Muscle of arm (tissue), 12 donors: Measurements from ENCODE around the gene KRTAP1-1. TPM values are rescaled to one million over a fixed set of nuclear protein-coding genes. Genes with fewer than 3 reads are reported as not detected.
"Not testable (repeated sequence)": the region's sequence is repeated elsewhere in the genome, so short reads cannot be mapped to it uniquely, and the experiment has no call there.

ENCODE experiments used
- DNase-seq: peaks from one replicate; pipeline ENCODE4 v3.0.0-alpha.2; 2013
- polyA plus RNA-seq, 12 donors: library from polyadenylated mRNA; unstranded; fragments of 120-200 nt; gene quantifications; one replicate each; pipeline ENCODE4 v1.2.1, GENCODE V29; 2013; ENCODE audit not compliant: insufficient read length in 12 of 12

Gene KRTAP1-1
- polyA plus RNA-seq, 12 donors: not detected

DNA sequence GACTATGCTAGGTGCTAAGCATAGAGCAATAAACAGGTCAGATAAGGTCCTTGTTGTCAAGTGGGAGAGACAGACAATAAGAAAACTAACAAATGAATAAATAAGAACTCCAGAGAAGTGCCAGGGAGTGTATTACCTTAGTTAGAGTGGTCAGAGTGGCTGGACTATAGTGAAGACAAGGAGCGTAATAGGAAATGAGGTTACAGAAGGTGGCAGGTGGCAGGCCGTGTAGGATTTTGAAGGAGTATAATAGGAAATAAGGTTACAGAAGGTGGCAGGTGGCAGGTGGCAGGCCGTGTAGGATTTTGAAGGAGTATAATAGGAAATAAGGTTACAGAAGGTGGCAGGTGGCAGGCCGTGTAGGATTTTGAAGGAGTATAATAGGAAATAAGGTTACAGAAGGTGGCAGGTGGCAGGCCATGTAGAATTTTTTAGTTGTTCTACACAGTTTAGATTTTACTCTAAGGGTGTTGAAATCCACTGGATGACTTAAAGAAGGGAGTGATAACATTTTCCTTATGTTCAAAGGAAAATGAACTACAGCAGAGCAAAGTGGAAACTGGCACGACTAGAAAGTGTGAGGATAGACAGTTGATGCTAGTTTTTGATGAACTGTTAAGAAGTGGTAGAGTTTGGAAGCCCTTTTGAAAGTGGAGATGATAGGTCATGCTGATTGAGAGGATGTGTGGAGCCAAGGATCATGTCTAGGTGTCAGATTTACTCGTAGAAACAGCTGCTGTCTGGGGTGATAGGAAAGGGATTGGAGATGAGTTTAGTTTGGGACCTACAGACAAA, 28.7 kb downstream of the KRTAP1-1 start:
- DNase-seq: no peak

DNA sequence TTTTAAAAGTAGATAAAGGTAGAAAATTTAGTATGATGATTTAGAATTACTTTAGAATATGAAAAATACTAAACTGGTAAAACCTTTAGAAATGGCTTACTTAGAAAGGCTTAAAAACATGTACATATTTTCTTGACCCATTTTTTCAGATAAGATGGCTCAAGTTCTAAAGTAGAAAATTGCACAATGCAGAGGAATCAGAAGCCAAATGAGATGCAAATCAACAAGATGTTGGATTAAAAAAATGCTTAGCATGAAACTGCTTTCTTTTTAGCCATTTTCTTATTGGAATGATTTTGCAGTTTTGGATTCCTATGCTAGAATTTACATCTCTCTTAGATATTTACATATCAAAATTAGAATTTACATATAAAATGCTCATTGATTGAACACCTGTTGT, 30.8 kb downstream of the KRTAP1-1 start:
- no peak for DNase-seq

DNA sequence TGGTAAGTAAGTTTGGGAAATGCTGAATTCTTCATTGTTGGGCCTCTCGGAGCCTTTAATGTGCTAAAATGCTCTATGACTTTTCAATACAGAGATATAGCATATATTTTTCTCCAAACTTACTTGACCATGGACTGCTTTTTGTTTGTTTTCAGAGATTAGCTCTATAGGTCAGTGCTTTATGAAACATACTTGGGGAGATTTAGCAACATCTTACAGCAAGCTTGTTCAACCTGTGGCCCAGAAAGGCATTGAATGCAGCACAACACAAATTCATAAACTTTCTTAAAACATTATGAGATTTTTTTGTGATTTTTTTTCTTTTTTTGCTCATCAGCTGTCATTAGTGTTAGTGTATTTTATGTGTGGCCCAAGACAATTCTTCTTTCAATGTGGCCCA, 31.3 kb downstream of the KRTAP1-1 start:
- no peak for DNase-seq

DNA sequence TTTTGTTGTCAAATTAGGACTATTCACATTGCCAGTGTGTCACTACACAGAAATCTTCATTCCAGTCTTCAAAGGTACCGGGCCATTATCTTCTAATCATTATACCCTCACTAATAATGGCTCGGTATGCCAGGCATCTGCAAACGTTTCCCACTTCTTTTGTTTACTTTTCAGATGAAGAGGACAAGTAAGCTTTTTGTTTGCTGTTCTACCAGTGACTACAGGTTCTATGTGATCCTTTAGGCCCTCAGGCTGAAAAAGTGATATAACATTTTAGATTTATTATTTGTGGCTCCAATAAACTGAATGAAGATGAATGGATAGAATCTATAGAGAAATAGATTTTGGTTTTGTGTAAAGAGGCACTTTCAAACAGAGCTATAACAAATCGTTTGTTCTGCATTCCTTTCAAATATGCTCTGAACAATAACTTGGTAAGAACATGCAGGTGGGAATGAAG, 31.9 kb downstream of the KRTAP1-1 start:
- DNase-seq: no peak

DNA sequence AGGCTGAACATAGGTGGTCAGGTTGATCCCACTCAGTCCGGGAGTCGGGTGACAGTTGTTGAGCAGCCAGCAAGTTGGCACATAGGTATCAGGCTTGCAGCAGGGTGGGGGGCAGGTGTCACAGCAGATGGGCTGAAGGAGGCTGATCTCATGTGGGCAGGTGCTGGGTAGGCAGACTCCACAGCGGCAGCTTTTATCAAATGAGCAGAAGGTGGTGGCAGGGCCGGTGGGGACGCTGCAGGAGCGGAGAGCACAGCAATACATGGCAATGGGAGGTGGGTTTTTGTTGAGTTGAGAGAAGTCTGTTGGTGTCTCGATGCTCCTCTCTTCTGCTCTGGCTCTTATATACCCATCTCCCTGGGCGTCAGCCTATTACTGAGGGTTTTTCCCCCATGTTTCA, 32.4 kb downstream of the KRTAP1-1 start, which contains the start of gene KRTAP3-1:
TSS of gene KRTAP3-1 (minus strand) at position 318 of the 400 bp plus-strand sequence. CDS start at position 264, 54 bp downstream.
- no peak for DNase-seq

DNA sequence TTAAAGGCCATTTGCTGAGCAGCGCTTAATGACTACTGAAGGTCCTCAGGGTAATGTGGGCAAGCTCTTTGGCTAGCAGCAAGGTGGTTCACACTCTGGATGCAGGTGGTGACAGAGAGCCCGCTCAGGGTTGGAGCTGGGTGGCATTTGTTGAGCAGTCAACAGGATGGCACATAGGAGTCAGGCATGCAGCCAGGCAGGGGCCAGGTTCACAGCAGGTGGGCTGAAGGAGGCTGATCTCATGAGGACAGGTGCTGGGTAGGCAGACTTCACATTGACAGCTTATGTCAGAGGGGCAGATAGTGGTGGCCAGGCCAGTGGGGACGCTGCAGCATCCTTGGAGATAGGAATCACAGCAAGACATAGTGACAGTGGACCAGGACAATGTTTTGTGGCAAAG, 36.9 kb downstream of the KRTAP1-1 start:
- no peak for DNase-seq

DNA sequence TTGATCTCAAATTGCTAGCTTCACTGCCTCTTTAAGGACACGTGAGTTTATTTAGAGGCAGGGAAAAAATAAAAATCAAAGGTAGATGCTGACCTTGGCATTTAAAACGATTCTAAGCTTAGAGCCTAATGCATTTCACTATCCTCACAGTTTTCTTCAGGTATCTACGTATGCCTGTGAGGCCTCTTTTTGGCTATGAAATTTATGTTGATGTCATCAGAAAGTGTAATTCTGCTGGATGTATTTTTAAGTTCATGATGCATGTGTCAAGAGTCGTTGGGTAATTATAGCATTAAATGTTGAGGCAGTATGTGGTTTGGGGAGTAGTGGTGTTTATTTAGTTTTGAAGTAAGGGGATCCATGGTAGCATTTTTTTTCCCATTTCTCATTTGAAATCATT, 37.3 kb downstream of the KRTAP1-1 start:
- no peak for DNase-seq

DNA sequence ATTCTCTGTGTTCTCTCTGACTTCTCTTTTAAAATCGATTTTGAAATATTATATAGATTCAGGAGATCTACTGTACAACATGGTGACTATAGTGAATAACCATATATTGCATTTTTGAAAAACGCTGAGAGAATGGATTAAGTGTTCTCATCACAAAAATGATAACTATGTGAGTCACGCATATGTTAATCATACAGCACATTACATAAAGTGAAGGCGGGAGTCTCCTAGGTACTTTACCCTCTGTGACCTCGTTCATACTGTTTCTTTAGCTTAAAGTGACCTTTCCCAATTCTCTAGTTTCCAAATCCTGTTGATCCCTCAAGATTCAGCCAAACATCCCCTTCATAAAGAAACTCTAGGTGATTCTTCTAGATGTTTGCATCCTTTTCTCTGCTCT, 38.4 kb downstream of the KRTAP1-1 start:
- DNase-seq: no peak

DNA sequence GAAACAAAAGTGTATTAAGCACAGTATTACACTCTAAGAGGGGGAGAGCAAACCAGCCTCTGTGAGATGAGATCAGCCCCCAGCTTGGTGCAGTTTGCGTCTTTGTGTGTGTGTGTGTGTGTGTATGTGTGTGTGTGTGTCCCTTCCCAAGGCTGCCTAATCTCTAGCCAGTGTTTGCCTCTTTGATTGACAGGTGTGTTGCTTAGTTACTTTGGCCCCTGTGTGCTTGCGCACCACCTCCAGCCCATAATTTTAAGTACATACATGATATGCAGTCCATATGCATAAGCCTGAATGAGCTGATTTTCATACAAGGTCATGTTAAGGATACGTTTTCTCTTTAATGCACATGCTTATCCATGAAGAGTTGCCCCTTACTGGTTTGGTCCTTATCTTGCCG, 39.5 kb downstream of the KRTAP1-1 start:
- DNase-seq: no peak

DNA sequence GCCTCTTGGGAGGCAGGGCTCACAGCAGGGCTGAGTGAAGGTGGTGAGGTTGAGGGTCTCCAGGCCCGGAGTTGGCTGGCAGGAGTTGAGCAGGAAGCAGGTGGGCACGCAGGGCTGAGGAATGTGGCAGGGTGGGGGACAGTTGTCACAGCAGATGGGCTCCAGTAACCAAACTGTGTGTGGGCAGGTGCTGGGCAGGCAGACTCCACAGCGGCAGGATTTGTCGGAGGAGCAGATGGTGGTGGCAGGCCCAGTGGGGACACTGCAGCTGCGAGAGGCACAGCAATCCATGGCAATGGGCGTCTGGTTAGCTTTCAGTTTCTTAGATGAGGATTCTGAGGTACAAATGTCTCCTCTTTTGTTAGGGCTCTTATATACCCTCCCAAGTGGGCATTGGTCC, 41.7 kb downstream of the KRTAP1-1 start, which contains the start of gene KRTAP3-2:
TSS of gene KRTAP3-2 (minus strand) at position 344 of the 400 bp plus-strand sequence. CDS start at position 291, 53 bp downstream.
- not testable (repeated sequence) for DNase-seq

DNA sequence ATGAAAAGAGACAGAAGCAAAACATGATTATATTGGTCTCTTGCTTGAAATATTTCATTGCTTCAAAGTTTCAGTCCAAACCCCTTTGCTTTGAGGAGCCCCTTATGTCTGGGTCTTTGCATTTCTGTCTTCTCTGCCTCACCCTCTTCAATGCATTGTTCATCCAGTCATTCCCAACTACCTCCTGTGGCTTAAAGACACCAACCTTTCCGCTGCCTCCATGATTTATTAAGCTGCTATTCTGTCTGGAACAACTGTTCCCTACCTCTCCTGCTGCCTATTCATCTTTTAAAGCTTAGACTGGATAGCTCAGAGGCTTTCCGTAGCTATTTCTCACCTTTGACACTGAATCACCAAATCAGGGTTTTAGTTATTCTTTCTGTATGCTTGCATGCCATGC, 43.9 kb downstream of the KRTAP1-1 start:
- no peak for DNase-seq

DNA sequence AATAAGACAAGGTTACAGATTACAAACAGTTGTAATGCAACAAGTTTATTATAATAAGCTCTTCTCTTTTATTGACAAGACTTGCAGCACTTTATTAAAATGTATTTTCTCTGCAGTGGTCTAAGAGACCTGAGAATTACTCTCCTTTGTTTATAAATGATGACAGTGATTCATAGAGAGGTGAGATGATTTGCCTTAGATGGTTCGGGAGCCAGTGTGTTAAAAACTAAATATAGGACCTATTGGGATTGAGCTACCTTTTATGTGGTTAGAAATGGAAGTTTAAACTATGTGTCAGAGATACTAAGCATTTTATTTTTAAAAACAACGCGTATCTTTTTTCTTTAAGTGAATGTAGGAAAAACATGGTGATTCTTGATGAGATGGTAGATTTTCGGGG, 44.4 kb downstream of the KRTAP1-1 start:
- no peak for DNase-seq

DNA sequence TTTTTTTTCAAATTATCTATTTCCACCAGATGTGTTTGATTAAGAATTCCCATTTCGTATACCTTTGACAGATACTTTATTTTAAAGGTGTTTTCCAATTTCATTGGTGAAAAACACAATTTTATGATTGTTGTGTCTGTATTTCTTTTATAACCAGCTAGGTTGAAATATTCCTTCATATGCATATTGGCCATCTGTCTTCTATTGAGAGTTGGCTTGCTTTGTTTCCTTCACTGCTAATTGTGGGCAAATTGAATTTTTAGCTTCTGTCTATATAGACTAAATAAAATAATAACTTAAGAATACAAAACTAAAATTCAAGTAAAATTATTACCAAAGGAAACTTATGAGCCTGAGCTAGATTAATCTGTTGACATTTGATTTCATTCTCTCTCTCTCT, 46.1 kb downstream of the KRTAP1-1 start:
- DNase-seq: no peak

DNA sequence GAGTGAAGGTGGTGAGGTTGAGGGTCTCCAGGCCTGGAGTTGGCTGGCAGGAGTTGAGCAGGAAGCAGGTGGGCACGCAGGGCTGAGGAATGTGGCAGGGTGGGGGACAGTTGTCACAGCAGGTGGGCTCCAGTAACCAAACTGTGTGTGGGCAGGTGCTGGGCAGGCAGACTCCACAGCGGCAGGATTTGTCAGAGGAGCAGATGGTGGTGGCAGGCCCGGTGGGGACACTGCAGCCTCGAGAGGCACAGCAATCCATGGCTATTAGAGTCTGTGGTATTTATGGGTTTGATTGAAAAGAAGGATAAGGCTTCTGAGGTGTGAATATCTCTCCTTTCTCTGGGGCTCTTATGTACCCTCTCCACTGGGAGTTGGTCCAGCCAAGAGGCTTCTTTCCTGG, 47.4 kb downstream of the KRTAP1-1 start, which contains the start of gene KRTAP3-3:
TSS of gene KRTAP3-3 (minus strand) at position 326 of the 400 bp plus-strand sequence. CDS start at position 259, 67 bp downstream.
- no peak for DNase-seq

DNA sequence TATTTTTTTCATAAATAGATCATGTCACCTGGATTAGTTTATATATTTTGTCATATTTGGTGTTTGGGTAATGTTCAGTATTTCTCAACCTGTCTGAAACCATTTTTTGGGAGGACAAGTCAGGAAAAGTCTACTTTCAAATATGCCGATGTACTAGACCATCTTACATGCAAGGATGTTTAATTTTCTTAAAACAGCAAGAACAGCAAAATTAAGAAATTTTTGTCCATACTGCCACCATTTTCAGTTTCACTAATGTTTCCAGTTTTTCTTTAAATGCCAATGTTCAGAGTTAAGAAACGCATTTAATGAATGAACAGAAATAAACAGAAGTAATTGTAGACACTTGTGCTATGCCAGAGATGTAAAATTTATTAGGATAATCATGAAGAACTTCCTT, 48.2 kb downstream of the KRTAP1-1 start:
- DNase-seq: no peak

DNA sequence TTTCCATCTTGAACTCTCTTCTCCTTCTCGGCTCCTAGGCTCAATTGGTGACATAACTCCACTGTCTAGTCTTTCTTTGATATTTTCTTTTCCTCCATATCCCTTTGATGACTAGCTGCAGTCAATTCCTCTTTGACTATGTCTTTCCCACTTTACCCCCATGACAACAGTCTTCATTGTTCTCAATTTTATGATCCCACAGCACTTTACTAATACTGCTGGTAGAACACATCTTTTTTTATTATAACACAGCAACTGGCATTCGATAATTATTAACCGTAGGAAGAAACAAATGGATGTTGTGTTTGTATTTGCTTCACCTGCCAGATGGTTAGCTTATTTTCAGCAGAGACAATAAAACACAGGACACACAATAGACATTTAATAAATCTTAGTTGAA, 48.6 kb downstream of the KRTAP1-1 start:
- no peak for DNase-seq

Other genes starting within 250 kb of the KRTAP1-1 start
- not detected for gene KRT28, start 241.5 kb downstream of the KRTAP1-1 start, polyA plus RNA-seq
- gene KRT10, start 218.8 kb downstream of the KRTAP1-1 start, polyA plus RNA-seq: 1,000 to 10,000 TPM in 1 of 12 donors, 100 to 1,000 TPM in 2, 10 to 100 TPM in 8, not detected in 1; 26.9 to 1,201 (median 45.0) TPM
- 1 to 10 TPM in 1 of 12 donors, under 1 TPM in 6, not detected in 5; 0.07 to 2.8 (median 0.31) TPM for gene KRT12, start 174.2 kb downstream of the KRTAP1-1 start, polyA plus RNA-seq
- 1 to 10 TPM in 1 of 12 donors, under 1 TPM in 4, not detected in 7; 0.07 to 1.9 (median 0.22) TPM for gene KRT20, start 156.2 kb downstream of the KRTAP1-1 start, polyA plus RNA-seq
- 10 to 100 TPM in 3 of 12 donors, under 1 TPM in 6, not detected in 3; 0.12 to 25.1 (median 0.44) TPM for gene KRT23, start 103.8 kb downstream of the KRTAP1-1 start, polyA plus RNA-seq
- gene KRT39, start 74.5 kb downstream of the KRTAP1-1 start, polyA plus RNA-seq: 10 to 100 TPM in 1 of 12 donors, 1 to 10 TPM in 9, not detected in 2; 2.3 to 12.3 (median 6.3) TPM
- 10 to 100 TPM in 5 of 12 donors, 1 to 10 TPM in 5, not detected in 2; 3.1 to 16.4 (median 11.0) TPM for gene KRT40, start 57.1 kb downstream of the KRTAP1-1 start, polyA plus RNA-seq
- gene KRTAP3-3, start 47.3 kb downstream of the KRTAP1-1 start, polyA plus RNA-seq: not detected
- gene KRTAP3-2, start 41.5 kb downstream of the KRTAP1-1 start, polyA plus RNA-seq: 1 to 10 TPM in 4 of 12 donors, under 1 TPM in 5, not detected in 3; 0.22 to 1.4 (median 0.86) TPM
- not detected for gene KRTAP3-1, start 32.3 kb downstream of the KRTAP1-1 start, polyA plus RNA-seq
- not detected for gene KRTAP1-5, start 14.2 kb downstream of the KRTAP1-1 start, polyA plus RNA-seq
- not detected for gene KRTAP1-4, start 11.3 kb downstream of the KRTAP1-1 start, polyA plus RNA-seq
- gene KRTAP1-3, start 6.6 kb downstream of the KRTAP1-1 start, polyA plus RNA-seq: not detected
- not detected for gene KRTAP2-1, start 5.9 kb upstream of the KRTAP1-1 start, polyA plus RNA-seq
- not detected for gene KRTAP2-2, start 13.8 kb upstream of the KRTAP1-1 start, polyA plus RNA-seq
- gene KRTAP2-3, start 18.7 kb upstream of the KRTAP1-1 start, polyA plus RNA-seq: under 1 TPM in 2 of 12 donors, not detected in 10; 0.49 to 0.57 TPM
- not detected for gene KRTAP2-4, start 24.4 kb upstream of the KRTAP1-1 start, polyA plus RNA-seq
- not detected for gene KRTAP4-7, start 42.7 kb upstream of the KRTAP1-1 start, polyA plus RNA-seq
- gene KRTAP4-8, start 56.7 kb upstream of the KRTAP1-1 start, polyA plus RNA-seq: not detected
- not detected for gene KRTAP4-16, start 60.8 kb upstream of the KRTAP1-1 start, polyA plus RNA-seq
- not detected for gene KRTAP4-9, start 63.9 kb upstream of the KRTAP1-1 start, polyA plus RNA-seq
- not detected for gene KRTAP4-11, start 76.9 kb upstream of the KRTAP1-1 start, polyA plus RNA-seq
- not detected for gene KRTAP4-12, start 82.7 kb upstream of the KRTAP1-1 start, polyA plus RNA-seq
- gene KRTAP4-6, start 99.1 kb upstream of the KRTAP1-1 start, polyA plus RNA-seq: not detected
- gene KRTAP4-5, start 108.4 kb upstream of the KRTAP1-1 start, polyA plus RNA-seq: not detected
- gene KRTAP4-4, start 119.3 kb upstream of the KRTAP1-1 start, polyA plus RNA-seq: not detected
- gene KRTAP4-3, start 126.8 kb upstream of the KRTAP1-1 start, polyA plus RNA-seq: not detected
- not detected for gene KRTAP4-2, start 136.8 kb upstream of the KRTAP1-1 start, polyA plus RNA-seq
- not detected for gene KRTAP4-1, start 143.5 kb upstream of the KRTAP1-1 start, polyA plus RNA-seq
- not detected for gene KRTAP9-1, start 148.4 kb upstream of the KRTAP1-1 start, polyA plus RNA-seq
- not detected for gene KRTAP9-2, start 185.2 kb upstream of the KRTAP1-1 start, polyA plus RNA-seq
- not detected for gene KRTAP9-3, start 191.0 kb upstream of the KRTAP1-1 start, polyA plus RNA-seq
- not detected for gene KRTAP9-8, start 196.5 kb upstream of the KRTAP1-1 start, polyA plus RNA-seq
- not detected for gene KRTAP9-4, start 208.2 kb upstream of the KRTAP1-1 start, polyA plus RNA-seq
- gene KRTAP9-9, start 213.9 kb upstream of the KRTAP1-1 start, polyA plus RNA-seq: not detected
- under 1 TPM in 7 of 12 donors, not detected in 5; 0.11 to 0.65 (median 0.24) TPM for gene KRTAP9-6, start 223.9 kb upstream of the KRTAP1-1 start, polyA plus RNA-seq
- gene KRTAP9-7, start 234.2 kb upstream of the KRTAP1-1 start, polyA plus RNA-seq: not detected